Erythroblast (primary cell): ENCODE measurements around the gene BMP7.
"Not testable (repeated sequence)": the region's sequence is repeated elsewhere in the genome, so short reads cannot be mapped to it uniquely, and the experiment has no call there.

ENCODE experiments used
- DNase-seq, 2 experiments: peaks; one replicate each; lab custom pipeline; 2025; lab: John Stamatoyannopoulos, UW
- GATA1 ChIP-seq: IDR thresholded peaks from 2 replicates; pipeline ENCODE4 v1.6.1; 2011; ENCODE audit warnings: low read depth, mild to moderate bottlenecking, control low read depth, low read length, moderate library complexity
- POLR2A ChIP-seq: IDR thresholded peaks from 2 replicates; pipeline ENCODE4 v1.6.1; 2011; ENCODE audit warnings: mild to moderate bottlenecking, low read length

BMP7 gene

GRCh38 chr20:57165427-57166004 is 100.9 kb downstream of the BMP7 start:
- TF ChIP-seq POLR2A: no peak
- TF ChIP-seq GATA1: no peak

DNA sequence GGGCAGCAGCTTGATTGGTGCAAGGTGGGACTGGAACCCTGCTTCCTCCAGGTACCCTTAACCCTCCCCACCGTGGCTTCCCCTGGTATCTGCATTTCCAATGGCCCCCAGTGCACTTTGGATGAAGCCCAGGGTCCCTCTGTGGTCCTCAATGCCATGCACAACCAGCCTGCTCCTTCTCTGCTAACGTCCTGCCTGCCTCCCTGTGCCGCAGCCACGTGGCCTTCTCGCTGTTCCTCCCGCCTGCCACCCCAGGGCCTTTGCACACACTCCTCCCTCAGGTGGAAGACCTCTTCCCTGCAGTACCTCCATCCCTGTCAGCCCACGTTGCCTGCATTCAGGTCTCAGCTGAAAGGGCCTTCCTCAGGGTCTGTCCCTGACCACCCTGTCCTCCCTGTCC is 101.6 kb downstream of the BMP7 start:
- TF ChIP-seq POLR2A (no peak), GATA1 (no peak)
- no peak for DNase-seq

More at GRCh38 chr20:57165427-57166004, 100.9 kb downstream of the BMP7 start:
- DNase-seq: no peak

- no peak for DNase-seq
- TF ChIP-seq GATA1 (no peak), POLR2A (no peak)
Observed at GRCh38 chr20:57163041-57163440, 103.4 kb downstream of the BMP7 start.

DNA sequence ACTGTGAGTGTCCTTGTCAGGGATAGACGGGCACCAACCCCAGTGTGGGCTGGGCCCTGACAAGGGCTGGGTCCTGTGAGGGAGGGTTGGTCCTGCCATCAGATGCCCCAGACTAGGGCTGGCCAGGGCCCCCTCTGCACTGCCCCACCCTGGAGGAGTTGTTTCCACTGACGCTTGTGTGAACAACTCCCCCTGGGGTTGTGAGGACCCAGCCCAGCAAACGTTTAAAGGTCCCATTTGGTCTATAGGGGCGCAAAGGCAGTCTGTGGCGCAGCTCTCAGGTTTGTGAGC is 104.1 kb downstream of the BMP7 start:
- no peak for DNase-seq
- no peak for TF ChIP-seq POLR2A
- TF ChIP-seq GATA1: no peak

DNA sequence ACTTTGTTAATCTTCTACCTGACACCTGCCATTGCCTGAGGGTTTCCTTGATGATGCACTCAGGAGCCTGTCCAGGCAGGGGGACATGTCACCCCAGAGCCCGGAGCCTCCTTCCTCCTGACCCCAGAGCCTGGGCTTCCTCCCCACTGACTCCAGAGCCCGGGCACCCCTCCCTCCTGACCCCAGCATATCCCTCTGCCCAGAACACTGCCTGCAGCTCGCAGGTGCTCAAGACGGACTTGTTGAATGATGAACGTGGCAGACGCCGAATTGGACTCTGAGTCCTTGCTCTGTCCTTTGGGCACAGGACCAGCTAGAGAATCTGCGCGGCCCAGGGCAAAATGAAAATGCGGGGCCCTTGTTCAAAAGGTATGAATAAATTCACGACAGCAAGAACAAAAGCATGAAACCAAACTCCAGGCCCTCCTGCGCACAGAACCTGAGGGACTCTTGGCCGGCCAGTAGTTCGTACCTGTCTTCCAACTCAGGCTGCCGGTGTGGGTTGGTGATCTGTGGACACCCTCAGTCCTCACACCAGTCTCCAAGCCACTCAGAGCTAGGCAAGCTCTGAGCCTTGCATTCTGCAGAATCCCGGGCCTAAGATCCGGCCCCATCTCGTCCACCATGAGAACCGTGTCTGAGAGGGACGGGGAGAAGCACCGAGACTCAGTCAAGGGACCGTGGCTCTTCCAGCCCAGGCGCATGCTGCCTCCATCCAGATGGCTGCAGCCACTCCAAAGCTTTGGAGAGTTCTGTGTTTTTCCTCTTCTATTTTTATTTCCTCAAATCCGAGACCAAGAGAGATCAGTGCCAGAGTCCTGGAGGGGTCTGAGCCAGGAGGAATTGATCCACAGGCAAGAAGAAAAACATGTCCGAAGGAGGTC is 104.7 kb downstream of the BMP7 start:
- TF ChIP-seq POLR2A (no peak), GATA1 (no peak)
- DNase-seq: no peak

GRCh38 chr20:57160985-57161384 is 105.5 kb downstream of the BMP7 start:
- TF ChIP-seq POLR2A (no peak), GATA1 (no peak)
- no peak for DNase-seq

DNA sequence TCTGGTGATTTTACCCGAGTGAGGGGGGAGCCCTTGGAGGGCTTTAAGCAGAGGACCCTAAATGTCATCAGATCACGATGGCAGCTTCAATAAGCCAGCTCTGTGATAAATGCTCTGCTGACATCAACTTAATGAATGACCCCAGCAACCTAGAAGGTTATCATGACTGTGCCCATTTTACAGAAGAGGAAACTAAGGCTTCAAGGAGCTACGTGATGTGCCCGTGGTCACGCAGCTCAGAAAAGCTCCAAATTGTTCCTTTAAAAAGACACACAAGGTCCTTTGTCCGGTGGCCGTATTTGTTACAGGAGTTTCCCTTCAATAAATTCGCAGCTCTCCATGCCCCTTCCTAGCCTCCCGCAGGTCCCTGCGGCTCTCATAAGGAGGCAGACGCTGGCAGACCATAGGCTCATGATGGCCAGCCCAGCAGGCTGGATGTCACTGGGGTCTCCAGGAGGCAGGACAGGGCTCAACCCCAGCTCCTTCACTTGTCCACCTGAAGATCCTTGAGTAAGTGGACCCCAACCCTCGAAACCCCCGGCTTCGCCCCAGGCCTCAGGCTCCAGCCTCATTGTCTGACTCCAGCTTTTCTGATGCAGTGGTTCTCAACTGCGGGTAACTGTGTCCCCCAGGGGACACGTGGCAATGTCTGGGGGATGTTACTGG is 106.4 kb downstream of the BMP7 start:
- TF ChIP-seq GATA1 (no peak), POLR2A (no peak)
- DNase-seq: no peak

DNA sequence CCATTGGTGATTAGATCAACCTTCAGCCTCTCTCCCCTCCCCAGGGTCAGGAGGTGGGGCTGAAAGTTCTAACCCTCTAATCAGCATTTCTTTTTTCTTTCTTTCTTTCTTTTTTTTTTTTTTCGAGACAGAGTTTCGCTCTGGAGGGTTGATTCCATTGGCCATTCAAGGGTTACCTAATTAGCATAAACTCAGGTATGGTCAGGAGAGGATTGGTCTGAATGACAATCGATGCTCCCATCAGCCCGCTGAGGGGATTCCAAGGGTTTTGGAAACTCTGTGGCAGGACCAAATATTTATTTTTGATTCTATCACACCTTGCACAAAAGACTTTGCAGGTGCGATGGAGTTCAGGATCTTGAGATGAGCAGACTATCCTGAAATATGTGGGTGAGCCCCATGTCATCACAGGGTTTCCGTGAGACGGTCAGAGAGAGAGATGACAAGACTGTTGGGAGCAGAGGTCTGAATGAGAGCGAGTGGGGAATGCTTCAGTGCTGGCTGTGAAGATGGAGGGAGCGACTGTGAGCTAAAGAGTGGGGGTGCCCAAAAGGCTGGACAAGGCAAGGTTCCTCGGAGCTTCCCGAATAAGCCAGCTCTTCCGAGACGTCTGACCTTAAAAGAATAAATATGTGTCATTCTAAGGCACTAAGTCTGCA is 107.1 kb downstream of the BMP7 start:
- TF ChIP-seq POLR2A (no peak), GATA1 (no peak)

DNA sequence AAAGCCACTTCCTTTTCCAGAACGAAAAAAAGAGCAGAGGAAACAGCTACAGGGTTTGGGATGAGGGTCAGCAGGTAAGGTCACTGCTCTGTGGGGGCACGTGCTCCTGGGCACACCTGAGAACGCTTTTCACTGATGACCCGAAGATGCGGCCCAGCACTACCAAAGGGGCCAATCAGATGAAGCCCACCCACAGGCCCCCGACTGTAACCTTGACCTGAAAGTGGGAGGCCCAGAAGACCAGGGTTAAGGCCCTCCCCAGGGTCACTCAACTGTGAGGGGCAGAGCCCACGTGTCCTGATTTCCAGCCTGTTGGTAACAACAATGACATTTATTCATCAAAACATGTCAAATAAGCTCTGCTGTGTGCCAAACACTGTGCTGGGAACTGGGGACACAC is 108.0 kb downstream of the BMP7 start:
- no peak for DNase-seq
- TF ChIP-seq GATA1: no peak

More for the DNA sequence above, 107.1 kb downstream of the BMP7 start:
- no peak for DNase-seq

GRCh38 chr20:57157787-57158186 is 108.7 kb downstream of the BMP7 start:
- DNase-seq: not testable (repeated sequence)

- DNase-seq: no peak
- no peak for TF ChIP-seq POLR2A
- no peak for TF ChIP-seq GATA1
Observed at GRCh38 chr20:57157106-57157691, 109.2 kb downstream of the BMP7 start.

- no peak for TF ChIP-seq GATA1
- no peak for TF ChIP-seq POLR2A
- DNase-seq: no peak
Observed at GRCh38 chr20:57156011-57156729, 110.3 kb downstream of the BMP7 start.

DNA sequence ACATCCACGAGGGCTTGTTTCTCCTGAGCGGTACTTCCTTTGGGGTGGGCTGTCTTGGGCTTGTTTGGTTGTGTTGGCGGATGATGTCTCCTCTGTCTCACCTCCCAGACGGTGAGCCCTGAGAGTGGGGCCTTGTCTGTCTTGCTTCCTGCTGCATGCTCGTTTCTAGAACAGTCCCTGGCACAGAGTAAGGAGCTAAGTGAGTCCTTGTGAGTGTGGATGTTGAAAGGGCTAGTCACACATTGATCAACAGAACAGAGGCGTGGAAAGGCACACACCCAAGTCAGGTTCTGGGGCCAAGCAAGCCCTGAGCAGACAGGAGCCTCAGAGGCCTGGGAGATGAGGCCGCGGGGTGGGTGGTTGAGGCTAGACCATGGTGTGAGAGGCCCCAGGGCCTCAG is 111.0 kb downstream of the BMP7 start:
- TF ChIP-seq POLR2A (no peak), GATA1 (no peak)
- no peak for DNase-seq
